HL-60/S4 treated with phorbol 12-myristate 13-acetate at 8.2 ng/mL for 4 days and 3 days (cell line): ENCODE measurements around the gene TAF4.
"Not testable (repeated sequence)": the region's sequence is repeated elsewhere in the genome, so short reads cannot be mapped to it uniquely, and the experiment has no call there.

ENCODE experiments used
- in situ Hi-C: fragments of 300-500 bp; cut with MboI; formaldehyde crosslinking; loops from 2 replicates; pipeline ENCODE4 v1.15.0; 2022; ENCODE audit warnings: low sequenced_read_pairs

TAF4 gene

DNA sequence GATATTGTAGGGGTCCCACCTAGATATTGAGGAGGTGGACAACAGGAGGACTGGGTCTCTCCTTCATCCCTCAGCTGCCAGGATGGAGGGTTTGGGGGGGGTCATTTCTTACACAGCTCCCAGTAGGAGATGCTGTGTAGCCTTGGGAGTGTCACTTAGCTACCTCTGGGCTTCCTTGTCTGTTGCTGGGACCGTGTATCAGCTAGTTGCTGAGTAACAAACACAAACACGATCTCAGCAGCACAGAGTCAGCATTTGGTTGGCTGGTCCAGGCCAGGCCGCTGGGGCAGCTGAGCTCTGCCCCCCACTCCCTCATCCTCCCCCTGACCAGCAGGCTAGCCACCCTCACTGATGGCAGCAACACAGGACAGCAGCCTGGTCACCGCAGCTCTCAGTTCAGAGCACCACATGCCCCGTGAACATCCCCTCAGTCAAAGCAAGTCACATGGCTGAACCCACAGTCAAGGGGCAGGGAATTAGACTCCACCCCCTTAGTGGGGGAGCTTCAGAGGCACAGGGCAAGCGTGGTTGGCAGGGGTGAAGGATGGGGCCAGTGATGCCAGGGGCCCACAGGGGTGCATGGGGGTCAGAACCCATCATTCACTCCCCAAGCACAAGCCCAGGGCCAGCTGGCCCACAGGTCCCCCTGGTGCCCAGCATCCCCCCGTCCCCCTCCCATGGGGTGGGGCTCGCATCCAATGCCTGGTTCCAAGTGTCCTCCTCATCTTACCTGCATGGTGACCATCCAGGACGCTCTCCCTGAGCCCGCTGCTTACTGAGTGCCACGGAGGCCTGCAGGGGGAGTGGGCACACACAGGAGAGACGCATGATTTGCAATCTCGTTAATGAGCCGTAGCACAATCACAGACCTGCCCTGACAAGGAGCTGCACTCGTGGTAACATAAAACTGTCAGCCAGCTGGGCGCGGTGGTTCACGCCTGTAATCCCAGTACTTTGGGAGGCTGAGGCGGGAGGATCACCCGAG, 112.4 kb downstream of the TAF4 start:
- in situ Hi-C loops = no loop called here

DNA sequence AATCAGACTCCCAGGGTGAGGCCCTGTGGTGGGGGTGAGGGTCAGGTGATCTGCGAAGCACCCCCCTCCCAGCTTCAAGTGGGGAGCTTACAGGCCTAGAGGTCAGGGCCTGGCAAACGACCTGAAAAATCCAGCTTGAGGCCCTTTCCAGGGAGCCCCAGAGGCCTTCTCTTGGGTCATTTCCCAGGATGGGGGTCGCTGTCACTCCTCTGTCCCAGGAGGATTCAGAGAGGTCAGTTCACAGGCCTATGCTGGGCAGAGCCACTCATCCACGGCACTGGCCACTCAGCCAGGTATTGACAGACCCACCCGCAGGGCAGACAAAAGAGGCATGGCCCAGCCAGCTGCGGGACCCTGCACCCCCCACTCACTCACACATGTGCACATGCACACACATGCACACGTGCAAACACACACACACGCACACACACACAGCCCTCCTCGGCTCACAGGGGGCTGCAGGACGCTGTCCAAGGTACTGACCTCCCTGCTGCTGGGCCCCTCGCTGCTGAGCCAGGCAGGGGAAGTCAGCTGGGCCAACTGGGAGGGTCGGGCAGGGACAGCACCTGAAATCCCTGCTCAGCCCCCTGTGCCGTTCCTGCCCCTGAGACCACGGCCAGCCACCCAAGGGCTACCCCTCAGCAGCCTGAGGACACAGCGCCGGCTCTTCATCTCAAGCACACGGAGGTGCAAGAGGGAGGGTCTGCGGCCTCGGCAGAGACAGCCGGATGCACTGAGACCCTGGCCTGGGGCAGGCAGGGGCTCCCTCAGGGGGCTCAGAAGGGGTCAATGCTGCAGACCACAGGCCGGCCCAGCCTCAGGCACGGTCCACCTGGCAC, 113.8 kb downstream of the TAF4 start:
- in situ Hi-C loops = no loop called here

DNA sequence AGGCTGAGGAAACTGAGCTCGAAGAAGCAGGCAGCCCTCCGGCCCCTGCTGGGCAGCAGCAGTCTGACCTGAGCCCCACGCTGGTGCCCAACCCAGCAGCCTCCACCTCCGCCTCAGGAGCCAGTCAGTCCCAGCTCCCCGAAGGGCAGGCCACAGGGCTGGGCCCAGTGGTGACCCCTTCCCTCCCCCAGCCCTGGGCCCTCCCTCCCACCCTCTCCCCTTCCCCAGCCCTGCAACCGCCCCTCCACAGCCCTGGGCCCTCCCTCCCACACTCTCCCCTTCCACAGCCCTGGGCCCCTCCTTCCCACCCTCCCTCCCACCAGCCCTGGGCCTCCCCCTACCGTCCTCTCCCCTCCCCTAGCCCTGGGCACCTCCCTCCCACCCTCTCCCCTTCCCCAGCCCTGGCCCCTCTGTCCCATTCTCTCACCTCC, 115.0 kb downstream of the TAF4 start:
- in situ Hi-C loops = no loop called here

DNA sequence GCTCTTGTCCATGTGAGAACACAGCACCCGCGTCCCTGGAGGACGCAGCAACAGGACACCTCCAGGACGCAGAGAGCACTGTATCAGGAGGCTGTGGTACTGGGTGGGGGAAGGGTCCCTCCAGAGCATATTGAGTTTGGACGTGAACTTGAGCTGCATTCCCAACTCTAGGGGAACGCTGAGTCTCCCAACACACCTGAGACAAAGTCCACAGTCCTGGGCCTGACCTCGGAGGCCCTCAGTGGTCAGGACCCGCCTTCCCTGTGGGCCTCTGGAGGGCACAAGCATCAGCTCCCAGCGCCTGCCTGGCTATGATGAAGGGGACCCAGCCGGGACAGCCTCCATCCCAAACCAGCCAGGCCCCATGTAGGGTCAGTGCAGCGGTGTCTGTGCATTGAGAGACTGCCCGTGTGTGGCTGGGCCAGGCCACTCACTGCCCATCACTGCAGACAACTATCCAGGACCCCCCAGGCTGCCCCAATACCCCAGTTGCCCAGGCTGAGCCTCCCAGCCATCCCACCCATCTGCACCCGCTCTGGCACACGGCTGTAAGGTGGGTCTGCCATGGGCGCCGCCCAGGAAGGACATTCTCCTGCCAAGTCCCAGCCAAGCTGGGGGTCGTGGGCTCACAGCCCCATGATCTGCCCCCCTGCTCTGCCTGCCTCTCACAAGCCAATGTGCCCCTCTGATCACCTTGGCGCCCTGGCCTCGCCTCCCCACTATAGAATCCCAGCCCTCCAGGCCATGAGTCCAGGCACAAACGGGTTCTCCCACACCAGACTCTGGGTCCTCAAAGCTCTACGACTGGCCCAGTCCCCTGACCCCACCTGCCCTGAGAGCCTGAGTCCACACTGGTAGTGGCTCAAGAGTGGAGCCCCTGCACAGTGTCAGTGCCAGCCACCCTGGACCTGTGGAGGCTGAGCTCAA, 115.7 kb downstream of the TAF4 start:
- in situ Hi-C loops = no loop called here

DNA sequence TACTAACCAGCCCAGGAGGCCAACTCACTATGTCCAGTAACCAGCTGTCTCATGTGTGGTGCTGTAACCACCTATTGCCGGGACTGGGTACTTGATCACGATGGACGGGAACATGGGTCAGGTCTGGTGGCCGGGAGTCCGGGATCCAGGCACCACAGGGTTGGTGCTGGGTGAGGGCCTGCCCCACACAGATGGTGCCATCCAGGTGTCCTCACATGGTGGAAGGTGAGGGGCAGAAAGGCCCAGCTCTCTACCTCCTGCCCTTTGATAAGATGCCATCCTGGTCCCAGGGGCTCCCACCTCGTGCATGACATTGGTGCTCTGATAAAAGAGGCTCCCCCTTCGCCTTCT, 116.3 kb downstream of the TAF4 start:
- in situ Hi-C loops = no loop called here

DNA sequence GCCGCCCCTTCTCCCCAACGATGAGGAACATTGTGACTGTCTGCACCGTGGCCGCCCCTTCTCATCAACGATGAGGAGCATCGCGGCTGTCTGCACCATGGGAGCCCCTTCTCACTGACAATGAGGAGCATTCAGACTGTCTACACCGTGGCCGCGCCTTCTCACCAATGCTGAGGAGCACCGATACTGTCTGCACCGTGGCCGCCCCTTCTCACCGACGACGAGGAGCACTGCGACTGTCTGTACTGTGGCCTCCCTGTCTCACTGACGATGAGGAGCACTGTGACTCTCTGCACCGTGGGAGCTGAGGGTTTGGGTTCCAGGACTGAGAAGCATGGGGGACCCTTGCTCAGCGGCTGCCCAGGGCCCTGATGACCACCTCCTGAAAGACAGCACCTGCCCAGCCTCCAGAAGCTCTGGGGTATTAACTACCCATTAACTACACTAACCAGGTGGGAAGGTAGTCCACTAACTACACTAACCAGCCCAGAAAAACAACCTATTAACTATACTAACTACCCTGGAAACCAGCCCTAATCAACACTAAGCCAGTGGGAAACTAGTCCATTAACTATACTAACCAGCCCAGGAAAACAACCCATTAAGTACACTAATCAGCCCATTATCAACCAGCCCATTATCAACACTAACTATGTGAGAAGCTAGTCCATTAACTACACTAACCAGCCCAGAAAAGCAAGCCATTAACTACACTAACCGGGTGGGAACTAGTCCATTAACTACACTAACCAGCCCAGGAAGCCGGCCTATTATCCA, 116.9 kb downstream of the TAF4 start:
- in situ Hi-C loops = no loop called here

DNA sequence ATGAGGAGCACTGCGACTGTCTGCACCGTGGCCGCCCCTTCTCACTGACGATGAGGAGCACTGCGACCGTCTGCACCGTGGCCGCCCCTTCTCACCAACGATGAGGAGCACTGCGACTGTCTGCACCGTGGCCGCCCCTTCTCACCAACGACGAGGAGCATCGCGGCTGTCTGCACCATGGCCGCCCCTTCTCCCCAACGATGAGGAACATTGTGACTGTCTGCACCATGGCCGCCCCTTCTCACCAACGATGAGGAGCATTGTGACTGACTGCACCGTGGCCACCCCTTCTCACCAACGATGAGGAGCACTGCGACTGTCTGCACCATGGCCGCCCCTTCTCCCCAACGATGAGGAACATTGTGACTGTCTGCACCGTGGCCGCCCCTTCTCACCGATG, 117.6 kb downstream of the TAF4 start:
- in situ Hi-C loops = not testable (repeated sequence)

DNA sequence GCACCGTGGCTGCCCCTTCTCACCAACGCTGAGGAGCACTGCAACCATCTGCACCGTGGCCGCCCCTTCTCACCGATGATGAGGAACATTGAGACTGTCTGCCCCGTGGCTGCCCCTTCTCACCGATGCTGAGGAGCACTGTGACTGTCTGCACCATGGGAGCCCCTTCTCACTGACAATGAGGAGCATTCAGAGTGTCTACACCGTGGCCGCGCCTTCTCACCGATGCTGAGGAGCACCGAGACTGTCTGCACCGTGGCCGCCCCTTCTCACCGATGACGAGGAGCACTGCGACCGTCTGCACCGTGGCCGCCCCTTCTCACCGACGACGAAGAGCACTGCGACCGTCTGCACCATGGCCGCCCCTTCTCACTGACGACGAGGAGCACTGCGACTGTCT, 120.2 kb downstream of the TAF4 start:
- in situ Hi-C loops = not testable (repeated sequence)

DNA sequence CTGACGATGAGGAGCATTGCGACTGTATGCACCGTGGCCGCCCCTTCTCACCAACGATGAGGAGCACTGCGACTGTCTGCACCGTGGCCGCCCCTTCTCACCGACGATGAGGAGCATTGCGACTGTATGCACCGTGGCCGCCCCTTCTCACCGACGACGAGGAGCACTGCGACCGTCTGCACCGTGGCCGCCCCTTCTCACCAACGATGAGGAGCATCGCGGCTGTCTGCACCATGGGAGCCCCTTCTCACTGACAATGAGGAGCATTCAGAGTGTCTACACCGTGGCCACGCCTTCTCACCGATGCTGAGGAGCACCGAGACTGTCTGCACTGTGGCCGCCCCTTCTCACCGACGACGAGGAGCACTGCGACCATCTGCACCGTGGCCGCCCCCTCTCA, 120.7 kb downstream of the TAF4 start:
- in situ Hi-C loops = not testable (repeated sequence)

DNA sequence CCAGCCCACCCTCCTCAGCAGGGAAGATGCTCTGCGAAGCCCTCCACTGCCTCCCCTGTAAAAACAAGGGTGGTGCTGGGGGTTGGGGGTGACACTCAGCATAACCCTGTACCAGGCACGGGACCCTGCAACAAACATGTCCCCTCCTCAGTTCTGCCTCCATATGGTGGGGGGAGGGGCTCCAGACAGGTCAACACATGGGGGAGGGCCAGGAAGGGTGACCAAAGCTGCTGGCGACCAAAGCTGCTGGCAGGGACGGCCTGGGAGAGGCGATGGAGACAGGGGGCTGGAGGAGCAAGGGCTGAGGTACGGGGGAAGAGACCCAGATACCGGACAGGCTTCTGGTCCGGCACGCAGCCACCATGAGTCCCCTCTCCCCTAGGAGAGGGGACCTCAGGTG, 123.2 kb downstream of the TAF4 start:
- in situ Hi-C loops = no loop called here

DNA sequence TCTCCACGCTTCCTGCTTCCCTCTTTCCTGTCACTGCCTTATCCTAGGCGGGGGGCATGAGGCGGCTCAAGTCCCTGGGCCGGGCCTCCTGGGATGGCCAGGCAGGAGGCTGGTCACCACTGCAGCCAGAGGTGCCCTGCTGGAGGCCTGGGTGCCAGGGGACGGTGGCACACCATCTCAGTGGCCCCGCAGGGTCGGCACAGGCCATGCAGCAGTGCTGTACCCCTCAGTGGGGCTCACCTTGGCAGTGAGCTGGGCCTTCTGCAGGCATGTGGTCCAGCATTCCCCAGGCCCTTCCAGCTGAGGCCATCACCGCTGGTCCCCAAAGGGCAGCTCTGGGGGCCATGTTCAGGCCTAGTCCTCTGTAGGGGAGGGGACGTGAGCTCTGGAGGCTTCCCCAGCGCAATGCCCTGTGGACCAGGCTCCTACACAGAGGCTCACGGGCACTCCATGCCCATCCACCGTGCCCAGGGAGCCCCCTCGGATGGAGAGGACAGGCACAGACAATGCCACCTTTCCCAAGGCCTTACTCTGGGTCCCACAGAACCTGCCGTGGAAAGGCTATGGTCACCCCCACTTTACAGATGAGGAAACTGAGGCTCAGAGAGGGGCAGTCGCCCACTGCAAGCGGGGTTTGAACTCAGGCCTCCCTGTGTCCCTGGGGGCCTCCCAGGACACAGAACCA, 123.8 kb downstream of the TAF4 start:
- in situ Hi-C loops = no loop called here

DNA sequence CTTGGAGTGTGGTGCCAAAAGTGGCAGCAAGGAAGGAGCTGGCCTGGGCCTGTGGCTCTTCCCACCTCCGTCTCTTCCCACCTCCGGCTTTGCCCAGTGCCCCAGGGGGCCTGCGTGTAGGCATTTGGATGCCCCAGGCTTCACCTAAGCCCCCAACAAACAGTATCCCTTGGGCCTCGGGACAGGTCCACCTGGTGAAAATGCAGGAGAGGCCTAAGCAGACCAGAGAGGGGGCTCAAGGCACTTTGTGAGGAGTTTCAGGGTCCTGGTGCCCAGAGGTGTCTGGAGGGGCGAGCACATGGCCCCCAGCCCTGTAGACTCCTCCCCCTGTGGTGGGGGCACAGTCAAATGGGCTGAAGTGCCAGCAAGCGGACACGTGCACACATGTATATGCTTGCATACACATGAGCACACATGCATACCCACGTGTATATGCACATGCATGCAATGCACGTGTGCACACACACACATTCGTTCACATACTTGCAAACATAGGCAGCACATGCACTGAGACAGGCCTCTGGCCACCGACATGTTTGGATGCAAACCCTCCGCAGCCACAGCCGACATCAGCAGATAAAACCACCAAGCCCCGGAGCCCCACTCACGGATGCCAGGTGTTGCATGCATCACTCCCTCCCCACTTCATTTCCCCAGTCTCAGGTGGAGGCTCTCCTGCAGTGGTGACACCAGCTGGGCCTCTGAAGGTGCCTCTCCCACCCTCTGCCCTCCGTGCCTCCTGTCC, 124.5 kb downstream of the TAF4 start:
- in situ Hi-C loops = no loop called here

DNA sequence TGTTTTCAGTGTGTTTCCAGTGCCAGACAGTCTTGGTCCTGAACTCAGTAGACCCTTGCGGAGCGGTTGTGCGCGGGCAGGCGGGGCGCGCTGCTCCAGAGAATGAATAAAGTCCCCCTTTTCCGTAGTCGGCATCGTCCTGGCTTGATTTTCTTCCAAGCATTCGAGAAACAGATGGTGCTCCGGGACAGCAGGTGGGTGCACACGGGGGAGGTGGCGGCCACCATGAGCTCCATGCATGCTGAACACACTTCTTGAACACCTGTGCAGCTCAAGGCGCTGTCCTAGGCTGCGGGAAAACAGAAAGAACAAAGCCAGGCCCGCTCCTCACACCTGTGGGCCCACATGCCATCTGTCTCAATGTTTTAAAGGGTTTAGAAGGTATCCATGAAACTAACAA, 125.2 kb downstream of the TAF4 start:
- in situ Hi-C loops = no loop called here

DNA sequence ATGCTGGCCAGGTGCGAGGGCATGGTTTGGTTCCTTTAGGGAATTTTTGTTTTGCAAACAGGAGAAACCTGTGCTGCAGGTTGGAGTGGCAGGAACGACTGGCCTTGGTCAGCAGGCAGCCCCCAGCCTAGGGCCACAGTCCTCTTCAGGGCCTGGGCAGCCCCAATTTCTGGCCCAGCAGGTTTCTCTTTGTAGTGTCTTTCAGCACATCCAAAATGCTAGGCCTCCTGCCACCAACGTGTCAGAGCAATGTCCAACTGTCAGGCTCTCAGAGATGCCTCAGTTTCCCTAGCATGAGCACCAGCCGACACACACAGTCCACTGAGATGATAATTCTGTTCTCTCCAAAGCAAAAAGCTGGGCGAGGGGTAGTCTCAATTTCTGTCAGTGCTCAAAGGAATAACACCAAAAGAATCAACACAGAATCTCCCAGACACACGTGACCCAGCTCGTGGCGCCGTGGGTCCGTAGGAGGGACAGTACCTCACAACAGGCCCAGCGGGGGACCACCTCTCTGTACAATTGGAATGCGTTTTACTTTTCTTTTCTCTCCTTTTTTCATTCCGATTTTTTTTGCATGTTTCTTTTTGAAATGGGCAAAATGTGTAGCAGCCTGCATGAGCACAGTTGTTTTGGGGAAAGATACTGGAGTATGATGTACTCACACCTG, 125.9 kb downstream of the TAF4 start:
- in situ Hi-C loops = no loop called here

DNA sequence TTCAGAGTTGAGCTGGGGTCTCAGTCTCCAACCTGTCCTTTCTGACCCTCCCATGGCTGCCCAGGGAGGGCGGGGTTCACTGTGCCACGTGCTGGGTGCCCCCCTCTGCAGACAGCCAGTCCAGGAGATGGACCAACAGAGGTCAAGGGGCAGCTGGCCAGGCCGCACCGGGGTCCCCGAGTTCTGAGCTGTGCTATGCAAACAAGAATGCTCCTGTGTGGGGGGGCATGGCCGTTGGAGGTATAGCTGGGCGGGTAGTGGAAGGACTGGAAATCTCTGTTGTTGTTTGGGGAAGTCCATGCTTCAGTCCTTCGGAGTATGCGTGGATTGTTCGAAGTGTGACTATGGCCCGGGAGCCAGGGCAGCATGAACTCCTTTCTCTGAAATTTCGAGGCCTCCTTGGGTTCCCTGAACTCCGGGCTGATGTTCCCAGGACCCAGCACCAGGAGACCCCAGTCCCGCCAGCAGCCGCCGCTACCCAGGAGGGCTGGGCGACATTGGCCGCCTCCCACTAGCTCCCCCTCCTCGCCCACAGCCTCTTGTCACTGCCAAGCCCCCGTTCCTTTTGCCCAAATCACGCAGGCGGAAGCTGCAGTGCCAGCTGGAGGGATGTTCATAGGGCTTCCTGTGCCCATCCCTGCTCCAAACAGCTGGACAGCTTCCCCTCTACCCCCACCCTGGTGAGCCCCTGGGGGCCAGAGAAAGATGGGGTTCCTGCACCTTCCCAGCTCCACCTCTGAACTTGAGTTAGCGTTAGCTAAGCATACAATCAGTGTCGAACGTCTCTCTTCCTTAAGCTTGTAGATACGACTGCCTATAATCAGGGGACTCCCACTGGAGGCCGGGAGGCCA, 126.6 kb downstream of the TAF4 start:
- in situ Hi-C loops = no loop called here

DNA sequence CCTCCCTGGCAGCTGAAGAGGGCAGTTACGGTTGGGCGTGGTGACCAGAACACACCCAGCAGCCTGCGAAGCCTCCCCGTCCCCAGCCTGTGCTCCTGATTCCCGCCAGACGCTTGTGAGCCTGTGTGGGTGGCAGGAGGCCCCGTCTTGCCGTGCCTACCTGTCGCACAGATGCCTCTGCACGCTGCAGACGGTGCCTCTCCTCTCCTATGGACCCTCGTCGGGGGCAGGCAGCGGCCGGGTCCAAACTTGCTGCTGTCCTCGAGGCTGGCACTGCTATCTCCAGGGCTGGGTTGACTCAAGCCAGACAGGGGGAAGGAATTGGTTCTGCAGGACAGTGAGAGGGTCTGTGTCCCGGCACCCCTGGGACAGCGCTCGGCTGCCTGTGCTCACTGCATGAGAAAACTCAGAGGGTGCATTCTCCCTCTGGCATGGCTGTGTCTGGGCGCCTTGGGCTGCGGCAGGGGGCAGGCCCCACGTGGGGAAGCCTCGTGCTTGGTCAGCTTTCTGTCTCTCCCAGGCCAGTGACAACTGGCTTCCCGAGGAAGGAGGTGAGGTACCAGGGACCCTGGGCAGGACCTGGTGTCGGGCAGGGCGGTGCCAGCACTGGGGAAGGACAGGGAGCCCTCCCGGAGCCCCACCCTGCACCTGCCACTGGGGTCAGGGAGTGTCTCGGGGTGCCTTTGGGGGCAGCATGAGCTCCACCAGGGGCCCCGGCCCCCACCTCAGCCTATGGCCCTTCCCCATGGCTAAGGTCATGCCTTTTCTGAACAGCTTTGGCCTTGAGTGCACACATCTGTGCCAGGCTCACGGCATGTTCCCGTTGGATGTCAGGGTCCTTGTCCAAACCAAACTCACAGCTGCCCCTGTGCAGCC, 127.5 kb downstream of the TAF4 start:
- in situ Hi-C loops = no loop called here
